OCI-LY1 (cell line): ENCODE measurements around the gene GLMN.
"Not testable (repeated sequence)": the region's sequence is repeated elsewhere in the genome, so short reads cannot be mapped to it uniquely, and the experiment has no call there.

Experiments
- CTCF ChIP-seq: fragments of 200-600 bp; sonication (generic), shearing (Covaris generic); IDR thresholded peaks from 2 replicates; pipeline ENCODE4 v1.5.1; 2017; ENCODE audit warnings: mild to moderate bottlenecking, antibody characterized with exemption, low read length, moderate library complexity, mixed read lengths
- EZH2 ChIP-seq: fragments of 200-600 bp; sonication (generic), shearing (Covaris generic); IDR thresholded peaks from 2 replicates; pipeline ENCODE4 v1.8.0; 2017; ENCODE audit warnings: borderline replicate concordance, mixed run types, mild to moderate bottlenecking, antibody characterized with exemption, low read length, moderate library complexity, mixed read lengths

DNA sequence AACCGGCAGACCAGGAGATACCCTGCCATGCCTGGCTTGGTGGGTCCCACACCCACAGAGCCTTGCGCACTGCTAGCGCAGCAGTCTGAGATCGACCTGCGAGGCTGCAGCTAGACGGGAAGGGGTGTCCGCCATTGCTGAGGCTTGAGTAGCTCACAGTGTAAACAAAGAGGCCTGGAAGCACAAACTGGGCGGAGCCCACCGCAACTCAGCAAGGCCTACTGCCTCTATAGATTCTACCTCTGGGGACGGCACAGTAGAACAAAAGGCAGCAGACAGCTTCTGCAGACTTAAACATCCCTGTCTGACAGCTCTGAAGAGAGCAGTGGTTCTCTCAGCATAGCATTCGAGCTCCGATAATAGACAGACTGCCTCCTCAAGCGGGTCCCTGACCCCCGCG lies 19.0 kb downstream of the GLMN start:
- TF ChIP-seq CTCF, EZH2: not testable (repeated sequence)
